OCI-LY1 (cell line): ENCODE data around the gene FOXJ3.

Experiments used
- H2AFZ ChIP-seq: fragments of 200-600 bp; sonication (generic), shearing (Covaris generic); 2 replicates; pipeline ENCODE4 v1.6.0; 2014; ENCODE audit warnings: antibody characterized with exemption, mild to moderate bottlenecking, low read length
- H3F3A ChIP-seq: fragments of 200-600 bp; sonication (generic), shearing (Covaris generic); 2 replicates; pipeline ENCODE4 v1.6.0; 2014; ENCODE audit warnings: mild to moderate bottlenecking, antibody characterized with exemption, low read length, moderate library complexity; ENCODE audit not compliant: insufficient read depth
- H3K27ac ChIP-seq: fragments of 200-600 bp; sonication (generic); 2 replicates; pipeline ENCODE4 v1.5.1; 2014; ENCODE audit warnings: low read length, mixed run types, mild to moderate bottlenecking, low read depth; ENCODE audit not compliant: poor library complexity, severe bottlenecking
- H3K27me3 ChIP-seq: fragments of 200-600 bp; sonication (generic); 2 replicates; pipeline ENCODE4 v1.6.0; 2014; ENCODE audit warnings: antibody characterized with exemption, mild to moderate bottlenecking, low read length, moderate library complexity; ENCODE audit not compliant: insufficient read depth
- H3K36me3 ChIP-seq: fragments of 200-600 bp; sonication (generic); 2 replicates; pipeline ENCODE4 v1.6.1; 2014; ENCODE audit warnings: mild to moderate bottlenecking, antibody characterized with exemption, low read length, moderate library complexity, mixed read lengths; ENCODE audit not compliant: insufficient read depth
- H3K4me1 ChIP-seq: fragments of 200-600 bp; sonication (generic); 2 replicates; pipeline ENCODE4 v1.5.1; 2014; ENCODE audit warnings: mild to moderate bottlenecking, low read length, moderate library complexity; ENCODE audit not compliant: insufficient read depth, severe bottlenecking
- H3K4me2 ChIP-seq: fragments of 200-600 bp; sonication (generic), shearing (Covaris generic); 2 replicates; pipeline ENCODE4 v1.6.1; 2014; ENCODE audit warnings: low read length
- H3K4me3 ChIP-seq: fragments of 200-600 bp; sonication (generic); 2 replicates; pipeline ENCODE4 v1.5.1; 2014; ENCODE audit warnings: low read length, low read depth, mild to moderate bottlenecking, mixed read lengths; ENCODE audit not compliant: poor library complexity, severe bottlenecking
- H3K79me2 ChIP-seq: fragments of 200-600 bp; shearing (Covaris generic); 2 replicates; pipeline ENCODE4 v1.6.1; 2016; ENCODE audit warnings: mixed run types, low read length, mixed read lengths; ENCODE audit not compliant: insufficient read depth
- H3K9ac ChIP-seq: fragments of 200-600 bp; sonication (generic), shearing (Covaris generic); 2 replicates; pipeline ENCODE4 v1.6.1; 2014; ENCODE audit warnings: mild to moderate bottlenecking, low read length, mixed read lengths
- H3K9me2 ChIP-seq: fragments of 200-600 bp; sonication (generic), shearing (Covaris generic); 2 replicates; pipeline ENCODE4 v1.6.1; 2014; ENCODE audit warnings: low read depth, mild to moderate bottlenecking, low read length, mixed read lengths
- H3K9me3 ChIP-seq: fragments of 200-600 bp; shearing (Covaris generic); 2 replicates; pipeline ENCODE4 v1.6.1; 2014; ENCODE audit warnings: low read length, mixed read lengths
- H4K20me1 ChIP-seq: fragments of 200-600 bp; sonication (generic), shearing (Covaris generic); 2 replicates; pipeline ENCODE4 v1.6.0; 2016; ENCODE audit warnings: mild to moderate bottlenecking, low read length; ENCODE audit not compliant: insufficient read depth
- CTCF ChIP-seq: fragments of 200-600 bp; sonication (generic), shearing (Covaris generic); IDR thresholded peaks from 2 replicates; pipeline ENCODE4 v1.5.1; 2017; ENCODE audit warnings: mild to moderate bottlenecking, antibody characterized with exemption, low read length, moderate library complexity, mixed read lengths
- EZH2 ChIP-seq: fragments of 200-600 bp; sonication (generic), shearing (Covaris generic); IDR thresholded peaks from 2 replicates; pipeline ENCODE4 v1.8.0; 2017; ENCODE audit warnings: borderline replicate concordance, mixed run types, mild to moderate bottlenecking, antibody characterized with exemption, low read length, moderate library complexity, mixed read lengths

The FOXJ3 gene

GRCh38 chr1:42333662-42334239, 1.3 kb downstream of the FOXJ3 start:
- no peak for TF ChIP-seq EZH2
- no peak for TF ChIP-seq CTCF
- H3K4me1 ChIP-seq: peaks cover 29% of the 10 kb centered on the region
- H3K9me2 ChIP-seq: no peaks in the 10 kb centered on the region
- no peak overlapping the region for H3K27ac ChIP-seq
- no peaks in the 10 kb centered on the region for H3K9me3 ChIP-seq
- no peaks in the 10 kb centered on the region for H3F3A ChIP-seq
- peaks cover 60% of the 10 kb centered on the region for H3K79me2 ChIP-seq
- H3K27me3 ChIP-seq: no peaks in the 10 kb centered on the region
- H3K36me3 ChIP-seq: peaks cover 5% of the 10 kb centered on the region; the same call in 1 of the 2 replicates
- H3K9ac ChIP-seq: peak overlapping the region; percentile 84
- peak overlapping the region; percentile 95 for H3K4me2 ChIP-seq
- peak overlapping the region; percentile 78 for H3K4me3 ChIP-seq
- H4K20me1 ChIP-seq: no peaks in the 10 kb centered on the region
- no peak overlapping the region for H2AFZ ChIP-seq

DNA sequence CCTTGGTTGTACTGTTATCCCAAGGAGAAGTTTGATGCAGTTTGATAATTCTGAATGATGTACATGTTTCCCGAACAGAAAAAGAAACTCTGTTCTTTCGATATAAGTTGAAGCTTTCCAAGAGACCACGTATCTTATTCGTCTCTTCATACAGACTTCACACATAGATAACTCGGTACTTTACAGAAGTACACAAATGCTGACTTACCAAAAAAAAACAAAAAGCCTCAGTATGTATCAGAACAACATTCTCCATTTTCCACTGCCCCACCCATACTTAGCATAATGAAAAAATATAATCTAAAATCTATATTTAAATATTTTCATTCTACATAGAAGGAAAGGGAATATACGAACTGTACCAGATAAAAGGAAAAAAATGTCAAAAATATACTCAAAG, 2.2 kb downstream of the FOXJ3 start:
- TF ChIP-seq EZH2: no peak
- no peak for TF ChIP-seq CTCF
- H3K4me3 ChIP-seq: peak overlapping the region; percentile 78
- H4K20me1 ChIP-seq: no peaks in the 10 kb centered on the region
- no peaks in the 10 kb centered on the region for H3K9me2 ChIP-seq
- peaks cover 29% of the 10 kb centered on the region for H3K4me1 ChIP-seq
- no peak overlapping the region for H2AFZ ChIP-seq
- no peak overlapping the region for H3K27ac ChIP-seq
- peak overlapping the region; percentile 84 for H3K9ac ChIP-seq
- peaks cover 5% of the 10 kb centered on the region; the same call in 1 of the 2 replicates for H3K36me3 ChIP-seq
- H3F3A ChIP-seq: no peaks in the 10 kb centered on the region
- H3K27me3 ChIP-seq: no peaks in the 10 kb centered on the region
- peak overlapping the region; percentile 95 for H3K4me2 ChIP-seq
- no peaks in the 10 kb centered on the region for H3K9me3 ChIP-seq
- H3K79me2 ChIP-seq: peaks cover 68% of the 10 kb centered on the region

DNA sequence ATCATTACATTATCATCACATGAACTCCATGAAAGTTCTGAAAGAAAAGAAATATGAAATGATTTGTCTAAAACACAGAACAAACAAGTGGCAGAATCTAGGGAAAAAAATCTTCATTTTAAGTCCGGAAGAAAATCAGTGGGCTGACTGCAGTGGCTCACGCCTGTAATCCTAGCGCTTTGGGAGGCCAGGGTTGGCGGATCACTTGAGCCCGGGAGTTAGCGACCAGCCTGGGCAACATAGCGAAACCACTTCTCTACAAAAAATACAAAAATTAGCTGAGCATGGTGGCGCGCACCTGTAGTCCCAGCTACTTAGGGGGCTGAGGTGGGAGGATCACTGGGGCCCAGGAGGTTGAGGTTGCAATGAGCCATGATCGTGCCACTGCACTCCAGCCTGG, 4.8 kb downstream of the FOXJ3 start:
- Histone ChIP-seq H3K79me2 (peaks cover 95% of the 10 kb centered on the region), H3K4me3 (no peak overlapping the region), H4K20me1 (peaks cover 3% of the 10 kb centered on the region; the same call in 1 of the 2 replicates), H2AFZ (no peak overlapping the region), H3K4me2 (no peak overlapping the region), H3K9me3 (no peaks in the 10 kb centered on the region), H3K36me3 (peaks cover 5% of the 10 kb centered on the region; the same call in 1 of the 2 replicates), H3K4me1 (peaks cover 21% of the 10 kb centered on the region), H3K9ac (no peak overlapping the region), H3K9me2 (no peaks in the 10 kb centered on the region), H3K27ac (no peak overlapping the region), H3K27me3 (no peaks in the 10 kb centered on the region), H3F3A (no peaks in the 10 kb centered on the region)
- no peak for TF ChIP-seq CTCF
